ENCODE data around the gene TICRR.

DNA sequence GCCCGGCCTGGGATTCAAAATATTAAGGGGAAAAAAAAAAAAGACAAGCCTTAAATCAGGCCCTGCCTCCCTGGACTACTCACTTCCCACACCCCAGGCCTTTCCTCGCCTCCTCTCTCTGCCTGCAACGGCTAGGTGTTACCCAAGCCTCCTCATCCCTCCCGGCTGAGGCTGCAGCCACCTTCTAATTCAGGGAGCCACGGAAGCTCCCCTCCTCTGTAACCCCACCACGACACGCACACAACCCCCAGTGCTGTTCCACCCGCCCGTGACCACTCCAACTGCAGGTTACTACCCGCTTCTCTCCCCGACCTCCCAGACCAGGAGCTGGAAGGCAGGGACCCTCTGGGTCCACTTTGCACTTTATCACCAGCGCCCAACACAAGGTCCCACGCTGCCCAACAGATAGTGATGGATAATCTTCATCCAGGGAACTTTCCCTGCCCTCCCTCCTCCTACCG is 79.1 kb downstream of the TICRR start:
- TF ChIP-seq POLR2A (IDR thresholded peaks at IDR 0.05; ENCODE audit: low read depth) (no peak), POLR2AphosphoS5 (IDR thresholded peaks at IDR 0.05) (no peak)
- TF ChIP-seq, protein P1, sequence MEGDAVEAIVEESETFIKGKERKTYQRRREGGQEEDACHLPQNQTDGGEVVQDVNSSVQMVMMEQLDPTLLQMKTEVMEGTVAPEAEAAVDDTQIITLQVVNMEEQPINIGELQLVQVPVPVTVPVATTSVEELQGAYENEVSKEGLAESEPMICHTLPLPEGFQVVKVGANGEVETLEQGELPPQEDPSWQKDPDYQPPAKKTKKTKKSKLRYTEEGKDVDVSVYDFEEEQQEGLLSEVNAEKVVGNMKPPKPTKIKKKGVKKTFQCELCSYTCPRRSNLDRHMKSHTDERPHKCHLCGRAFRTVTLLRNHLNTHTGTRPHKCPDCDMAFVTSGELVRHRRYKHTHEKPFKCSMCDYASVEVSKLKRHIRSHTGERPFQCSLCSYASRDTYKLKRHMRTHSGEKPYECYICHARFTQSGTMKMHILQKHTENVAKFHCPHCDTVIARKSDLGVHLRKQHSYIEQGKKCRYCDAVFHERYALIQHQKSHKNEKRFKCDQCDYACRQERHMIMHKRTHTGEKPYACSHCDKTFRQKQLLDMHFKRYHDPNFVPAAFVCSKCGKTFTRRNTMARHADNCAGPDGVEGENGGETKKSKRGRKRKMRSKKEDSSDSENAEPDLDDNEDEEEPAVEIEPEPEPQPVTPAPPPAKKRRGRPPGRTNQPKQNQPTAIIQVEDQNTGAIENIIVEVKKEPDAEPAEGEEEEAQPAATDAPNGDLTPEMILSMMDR (IDR thresholded peaks at IDR 0.05): no peak

All from esophagus muscularis mucosa (tissue), 3 donors.